Measurements from ENCODE around the gene ARAP3. TPM values are rescaled to one million over a fixed set of nuclear protein-coding genes. Genes with fewer than 3 reads are reported as not detected.
A peak's percentile ranks its signal among the peaks of the same experiment; 100 is the strongest.

Gene ARAP3
- total and polyA plus RNA-seq, 12 donors, result 10.8 to 27.3 (median 13.6) TPM

DNA sequence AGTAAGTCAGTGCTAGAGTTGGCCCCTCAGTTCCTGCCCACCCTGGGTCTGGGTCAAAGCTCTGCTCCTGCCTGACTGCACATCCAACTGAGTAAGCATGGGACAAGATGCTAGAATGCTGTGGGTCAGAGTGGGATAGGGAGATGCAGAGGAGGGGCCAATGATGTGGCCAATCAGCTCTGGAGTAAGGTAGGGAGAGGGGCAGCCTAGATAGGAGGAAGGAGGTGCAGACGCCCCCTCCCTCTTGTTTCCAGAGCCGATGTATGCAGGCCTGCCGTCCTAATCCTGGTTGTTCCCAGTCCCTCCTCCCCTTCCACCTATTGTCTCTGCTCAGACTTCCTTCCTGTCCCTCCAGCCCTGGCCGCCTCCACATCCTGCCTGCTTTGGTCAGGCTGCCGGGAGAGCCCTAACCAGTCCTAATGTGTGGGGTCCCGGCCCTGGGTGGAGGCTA, 1.3 kb downstream of the ARAP3 start:
- DNase-seq (peak; percentile 68 to 88), ATAC-seq (peak; percentile 60 to 87 (median 78))

DNA sequence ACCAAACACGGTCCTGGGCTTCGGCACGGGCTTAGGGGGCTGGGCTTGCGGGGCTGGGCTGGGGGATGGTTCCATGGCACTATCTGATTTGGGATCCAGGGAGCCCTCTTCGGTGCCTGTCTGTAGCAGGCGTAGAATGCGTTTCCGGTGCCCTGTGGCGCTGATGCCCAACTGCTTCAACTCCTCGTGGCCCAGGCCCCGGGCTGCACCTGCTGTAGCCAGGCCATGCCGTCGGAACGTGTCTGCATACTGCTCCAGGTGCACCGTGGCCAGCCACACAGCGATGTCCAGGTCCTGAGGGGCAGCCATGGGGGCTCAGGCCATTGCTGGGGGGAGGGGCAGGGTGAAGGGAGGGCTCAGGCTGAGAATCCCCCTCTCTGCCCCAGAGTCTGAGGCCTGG, 1.9 kb downstream of the ARAP3 start:
- WGBS, 2 donors, result 63 to 77% methylated on average over 16 of the region's 16 CpGs
- TF ChIP-seq, protein P1, sequence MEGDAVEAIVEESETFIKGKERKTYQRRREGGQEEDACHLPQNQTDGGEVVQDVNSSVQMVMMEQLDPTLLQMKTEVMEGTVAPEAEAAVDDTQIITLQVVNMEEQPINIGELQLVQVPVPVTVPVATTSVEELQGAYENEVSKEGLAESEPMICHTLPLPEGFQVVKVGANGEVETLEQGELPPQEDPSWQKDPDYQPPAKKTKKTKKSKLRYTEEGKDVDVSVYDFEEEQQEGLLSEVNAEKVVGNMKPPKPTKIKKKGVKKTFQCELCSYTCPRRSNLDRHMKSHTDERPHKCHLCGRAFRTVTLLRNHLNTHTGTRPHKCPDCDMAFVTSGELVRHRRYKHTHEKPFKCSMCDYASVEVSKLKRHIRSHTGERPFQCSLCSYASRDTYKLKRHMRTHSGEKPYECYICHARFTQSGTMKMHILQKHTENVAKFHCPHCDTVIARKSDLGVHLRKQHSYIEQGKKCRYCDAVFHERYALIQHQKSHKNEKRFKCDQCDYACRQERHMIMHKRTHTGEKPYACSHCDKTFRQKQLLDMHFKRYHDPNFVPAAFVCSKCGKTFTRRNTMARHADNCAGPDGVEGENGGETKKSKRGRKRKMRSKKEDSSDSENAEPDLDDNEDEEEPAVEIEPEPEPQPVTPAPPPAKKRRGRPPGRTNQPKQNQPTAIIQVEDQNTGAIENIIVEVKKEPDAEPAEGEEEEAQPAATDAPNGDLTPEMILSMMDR (IDR thresholded peaks at IDR 0.05), result no peak
- peaks cover 0 to 44% (median 0%) of the 10 kb centered on the region in 9 donors for H3K36me3 ChIP-seq
- H3K9me3 ChIP-seq, result no peaks in the 10 kb centered on the region
- ATAC-seq, result no peak
- H3K4me1 ChIP-seq, result peaks cover 2 to 75% (median 39%) of the 10 kb centered on the region in 9 donors
- H3K27ac ChIP-seq, result peak overlapping the region; percentile 59 to 96 (median 90)
- DNase-seq, result no peak
- H3K27me3 ChIP-seq, result no peaks in the 10 kb centered on the region
- intact Hi-C loops (cut with DNase I), result loop anchor here in 1 of 10 donors (5.0 kb wide), 1 partner anchor 202 kb away; no protein-coding TSS in a partner anchor
- peak overlapping the region in 9 of 10 donors; percentile 17 to 68 (median 59) for H3K4me3 ChIP-seq

More for the DNA sequence above, 1.3 kb downstream of the ARAP3 start:
- WGBS, 2 donors, result 43 to 49% methylated on average over 6 of the region's 6 CpGs
- Histone ChIP-seq H3K9me3 (no peaks in the 10 kb centered on the region), H3K4me1 (peaks cover 2 to 75% (median 39%) of the 10 kb centered on the region in 9 donors), H3K27me3 (no peaks in the 10 kb centered on the region), H3K27ac (peak overlapping the region; percentile 76 to 96 (median 90)), H3K36me3 (peaks cover 0 to 38% (median 0%) of the 10 kb centered on the region in 9 donors), H3K4me3 (peak overlapping the region in 9 of 10 donors; percentile 42 to 68 (median 59))
- TF ChIP-seq, protein P1 (IDR thresholded peaks at IDR 0.05), result no peak
- intact Hi-C loops (cut with DNase I), result loop anchor here in 1 of 10 donors (5.0 kb wide), 1 partner anchor 202 kb away; no protein-coding TSS in a partner anchor

DNA sequence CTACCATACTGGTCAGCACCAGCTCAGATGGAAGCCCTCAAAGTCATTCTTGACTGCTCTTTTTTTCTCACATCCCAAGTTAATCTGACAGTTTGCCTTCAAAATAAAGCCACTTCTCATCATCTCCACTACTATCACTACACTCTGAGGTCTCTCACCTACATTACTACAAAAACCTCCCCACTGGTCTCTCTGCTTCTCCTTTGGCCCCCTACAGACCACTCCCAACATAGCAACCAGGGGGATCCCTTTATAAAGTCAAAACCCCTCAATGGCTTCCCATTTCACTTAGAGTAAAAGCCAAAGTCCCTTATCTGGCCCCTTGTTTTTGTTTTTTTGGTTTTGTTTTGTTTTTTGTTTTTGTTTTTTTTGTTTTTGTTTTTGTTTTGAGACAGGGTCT, 4.6 kb downstream of the ARAP3 start:
- Histone ChIP-seq H3K4me1 (peaks cover 0 to 78% (median 27%) of the 10 kb centered on the region in 9 donors), H3K27me3 (no peaks in the 10 kb centered on the region)

DNA sequence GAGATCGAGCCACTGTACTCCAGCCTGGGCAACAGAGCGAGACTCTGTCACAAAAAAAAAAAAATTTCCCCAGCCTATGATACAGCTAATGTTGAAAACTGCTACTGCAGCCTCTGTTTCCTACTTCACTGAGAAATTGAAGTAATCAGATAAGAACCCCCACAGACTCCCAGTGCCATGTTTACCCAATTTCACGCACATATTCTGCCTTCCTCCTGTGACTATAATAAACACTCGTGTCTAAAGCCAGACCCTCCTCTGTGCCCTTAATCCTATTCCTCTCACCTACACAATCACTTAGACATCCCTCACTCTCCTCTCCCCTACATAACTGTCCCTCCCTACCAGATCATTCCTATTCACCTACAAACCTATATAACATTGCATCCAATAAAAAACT, 6.4 kb downstream of the ARAP3 start:
- Histone ChIP-seq H3K27me3 (no peaks in the 10 kb centered on the region), H3K4me3 (no peak overlapping the region), H3K4me1 (peaks cover 0 to 63% (median 14%) of the 10 kb centered on the region in 9 donors), H3K27ac (no peak overlapping the region), H3K9me3 (no peaks in the 10 kb centered on the region), H3K36me3 (peaks cover 0 to 82% (median 3%) of the 10 kb centered on the region in 9 donors)
- intact Hi-C loops (cut with DNase I), result no loop called here
- DNase-seq, result no peak
- no peak for ATAC-seq
- TF ChIP-seq, protein P1 (IDR thresholded peaks at IDR 0.05), result no peak
- 89 to 93% methylated on average over 4 of the region's 4 CpGs for WGBS, 2 donors

More for the DNA sequence above, 4.6 kb downstream of the ARAP3 start:
- no peaks in the 10 kb centered on the region for H3K9me3 ChIP-seq
- peaks cover 0 to 65% (median 0%) of the 10 kb centered on the region in 9 donors for H3K36me3 ChIP-seq
- no peak overlapping the region for H3K27ac ChIP-seq
- H3K4me3 ChIP-seq, result no peak overlapping the region
- TF ChIP-seq, protein P1 (IDR thresholded peaks at IDR 0.05), result peak in 2 of 9 donors; percentile 11 to 17
- intact Hi-C loops (cut with DNase I), result no loop called here
- no peak for DNase-seq
- ATAC-seq, result no peak
